ENCODE results near the gene IFRD1.

DNA sequence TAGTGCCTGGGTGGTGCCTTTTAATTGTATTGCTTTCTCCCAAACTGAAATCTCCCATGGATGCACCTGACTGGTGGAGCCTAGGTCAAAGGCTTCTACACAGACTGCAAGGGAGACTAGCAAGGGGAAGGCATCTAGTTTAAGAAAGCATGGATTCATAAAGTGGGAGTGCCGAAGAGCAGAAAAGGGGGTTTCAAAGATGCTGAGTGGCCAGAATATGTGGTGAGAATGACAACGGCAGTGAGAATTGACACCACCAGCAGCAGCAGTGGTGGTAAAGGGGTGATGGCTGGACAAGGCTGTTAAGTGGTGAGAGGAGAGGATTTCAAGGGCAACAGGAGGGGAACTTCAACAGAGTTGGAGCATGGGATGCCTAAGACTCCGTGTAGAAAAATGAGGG, 67.2 kb downstream of the IFRD1 start:
- TF ChIP-seq, protein P1, sequence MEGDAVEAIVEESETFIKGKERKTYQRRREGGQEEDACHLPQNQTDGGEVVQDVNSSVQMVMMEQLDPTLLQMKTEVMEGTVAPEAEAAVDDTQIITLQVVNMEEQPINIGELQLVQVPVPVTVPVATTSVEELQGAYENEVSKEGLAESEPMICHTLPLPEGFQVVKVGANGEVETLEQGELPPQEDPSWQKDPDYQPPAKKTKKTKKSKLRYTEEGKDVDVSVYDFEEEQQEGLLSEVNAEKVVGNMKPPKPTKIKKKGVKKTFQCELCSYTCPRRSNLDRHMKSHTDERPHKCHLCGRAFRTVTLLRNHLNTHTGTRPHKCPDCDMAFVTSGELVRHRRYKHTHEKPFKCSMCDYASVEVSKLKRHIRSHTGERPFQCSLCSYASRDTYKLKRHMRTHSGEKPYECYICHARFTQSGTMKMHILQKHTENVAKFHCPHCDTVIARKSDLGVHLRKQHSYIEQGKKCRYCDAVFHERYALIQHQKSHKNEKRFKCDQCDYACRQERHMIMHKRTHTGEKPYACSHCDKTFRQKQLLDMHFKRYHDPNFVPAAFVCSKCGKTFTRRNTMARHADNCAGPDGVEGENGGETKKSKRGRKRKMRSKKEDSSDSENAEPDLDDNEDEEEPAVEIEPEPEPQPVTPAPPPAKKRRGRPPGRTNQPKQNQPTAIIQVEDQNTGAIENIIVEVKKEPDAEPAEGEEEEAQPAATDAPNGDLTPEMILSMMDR (IDR thresholded peaks at IDR 0.05) = no peak
- TF ChIP-seq, protein P2, sequence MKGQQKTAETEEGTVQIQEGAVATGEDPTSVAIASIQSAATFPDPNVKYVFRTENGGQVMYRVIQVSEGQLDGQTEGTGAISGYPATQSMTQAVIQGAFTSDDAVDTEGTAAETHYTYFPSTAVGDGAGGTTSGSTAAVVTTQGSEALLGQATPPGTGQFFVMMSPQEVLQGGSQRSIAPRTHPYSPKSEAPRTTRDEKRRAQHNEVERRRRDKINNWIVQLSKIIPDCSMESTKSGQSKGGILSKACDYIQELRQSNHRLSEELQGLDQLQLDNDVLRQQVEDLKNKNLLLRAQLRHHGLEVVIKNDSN (IDR thresholded peaks at IDR 0.05; ENCODE audit: borderline replicate concordance, low read depth) = no peak
- TF ChIP-seq TAF1 (IDR thresholded peaks at IDR 0.05; ENCODE audit: borderline replicate concordance, low read depth, low read length) = no peak
- no peak for TF ChIP-seq EZH2phosphoT487 (IDR thresholded peaks at IDR 0.05; ENCODE audit: borderline replicate concordance, low read depth)
- no peak for TF ChIP-seq EP300 (IDR thresholded peaks at IDR 0.05; ENCODE audit: borderline replicate concordance in 1 of 2, low read depth in 1 of 2, low read length in 1 of 2)
